CD14-positive monocyte (primary cell): Measurements from ENCODE around the gene TSHZ2. TPM values are rescaled to one million over a fixed set of nuclear protein-coding genes. Genes with fewer than 3 reads are reported as not detected.

ENCODE experiments used
- DNase-seq, 3 donors: peaks; one replicate each; pipeline ENCODE4 v3.0.0-alpha.2; 2011 to 2022
- H2AFZ ChIP-seq: 2 replicates; pipeline ENCODE4 v1.6.0; 2012; ENCODE audit warnings: mild to moderate bottlenecking, low read depth, low read length, inconsistent platforms; ENCODE audit not compliant: insufficient read depth, poor library complexity, severe bottlenecking
- H3K27ac ChIP-seq, 2 donors: 1 replicate in 1 of 2; 2 replicates in 1 of 2; pipeline ENCODE4 v1.5.1; 2012 to 2013; ENCODE audit warnings: low read length in 2 of 2, control low read depth in 1 of 2, inconsistent platforms in 1 of 2, low read depth in 1 of 2, mild to moderate bottlenecking in 1 of 2
- H3K27me3 ChIP-seq, 2 donors: one replicate each; pipeline versions ENCODE4 v1.6.0 to v1.6.1; 2011 to 2013; ENCODE audit warnings: low read length in 2 of 2; ENCODE audit not compliant: control insufficient read depth in 2 of 2, insufficient read depth in 2 of 2
- H3K36me3 ChIP-seq, 2 donors: replicated peaks in 1 of 2; 1 replicate in 1 of 2; 2 replicates in 1 of 2; pipeline versions ENCODE4 v1.5.1 to v1.6.1; 2012 to 2013; ENCODE audit warnings: low read length in 2 of 2, control low read depth in 1 of 2, inconsistent platforms in 1 of 2, mild to moderate bottlenecking in 1 of 2; ENCODE audit not compliant: insufficient read depth in 2 of 2, control insufficient read depth in 1 of 2
- H3K4me1 ChIP-seq, 2 donors: 1 replicate in 1 of 2; 2 replicates in 1 of 2; pipeline versions ENCODE4 v1.5.1 to v1.6.1; 2012 to 2013; ENCODE audit warnings: low read length in 2 of 2, control low read depth in 1 of 2, inconsistent platforms in 1 of 2, mild to moderate bottlenecking in 1 of 2, moderate library complexity in 1 of 2; ENCODE audit not compliant: insufficient read depth in 2 of 2, control insufficient read depth in 1 of 2
- H3K4me2 ChIP-seq: replicated peaks from 2 replicates; pipeline ENCODE3; 2012; ENCODE audit warnings: low read length, moderate library complexity, mild to moderate bottlenecking; ENCODE audit not compliant: poor library complexity, severe bottlenecking; ENCODE audit errors: extremely low read depth
- H3K4me3 ChIP-seq, 3 experiments: fragments of 200-600 bp in 1 of 3; sonication (generic) in 1 of 3; replicated peaks in 1 of 3; 1 replicate in 2 of 3; 2 replicates in 1 of 3; pipeline ENCODE4 v1.5.1; 2011 to 2013; ENCODE audit warnings: low read length in 3 of 3, mild to moderate bottlenecking in 3 of 3, control low read depth in 2 of 3, low read depth in 2 of 3, inconsistent platforms in 1 of 3, moderate library complexity in 1 of 3
- H3K79me2 ChIP-seq: 2 replicates; pipeline ENCODE4 v1.6.0; 2012; ENCODE audit warnings: mild to moderate bottlenecking, control low read depth, inconsistent platforms, low read length, moderate library complexity; ENCODE audit not compliant: insufficient read depth
- H3K9ac ChIP-seq: 2 replicates; pipeline ENCODE4 v1.6.0; 2017; ENCODE audit warnings: low read length, mild to moderate bottlenecking; ENCODE audit not compliant: insufficient read depth, poor library complexity, severe bottlenecking
- H3K9me3 ChIP-seq, 2 donors: replicated peaks in 1 of 2; 1 replicate in 1 of 2; 2 replicates in 1 of 2; pipeline versions ENCODE4 v1.5.1 to v1.6.1; 2012 to 2013; ENCODE audit warnings: low read length in 2 of 2, control low read depth in 1 of 2; ENCODE audit not compliant: control insufficient read depth in 1 of 2, insufficient read depth in 1 of 2
- H4K20me1 ChIP-seq: 2 replicates; pipeline ENCODE4 v1.6.0; 2012; ENCODE audit warnings: mild to moderate bottlenecking, low read length, control low read depth, moderate library complexity; ENCODE audit not compliant: insufficient read depth
- H3K27ac Mint-ChIP-seq, 7 donors: one replicate each; pipeline ENCODE4 v1.8.0; 2020; ENCODE audit warnings: mild to moderate bottlenecking in 7 of 7, mixed read lengths in 7 of 7, moderate library complexity in 6 of 7, inconsistent platforms in 2 of 7
- H3K27me3 Mint-ChIP-seq, 3 donors: one replicate each; pipeline ENCODE4 v1.8.0; 2021 to 2022; ENCODE audit warnings: low read depth in 3 of 3, mild to moderate bottlenecking in 3 of 3, mixed read lengths in 3 of 3, moderate library complexity in 3 of 3, inconsistent platforms in 1 of 3
- H3K36me3 Mint-ChIP-seq, 2 donors: one replicate each; pipeline ENCODE4 v1.8.0; 2020; ENCODE audit warnings: mixed read lengths in 2 of 2, inconsistent platforms in 1 of 2, mild to moderate bottlenecking in 1 of 2
- H3K4me1 Mint-ChIP-seq: one replicate; pipeline ENCODE4 v1.8.0; 2020; ENCODE audit warnings: mild to moderate bottlenecking, mixed read lengths
- H3K4me3 Mint-ChIP-seq, 2 donors: one replicate each; pipeline ENCODE4 v1.8.0; 2020; ENCODE audit warnings: mild to moderate bottlenecking in 2 of 2, mixed read lengths in 2 of 2, moderate library complexity in 1 of 2
- H3K9me3 Mint-ChIP-seq, 7 donors: one replicate each; pipeline ENCODE4 v1.8.0; 2020 to 2022; ENCODE audit warnings: mixed read lengths in 7 of 7, mild to moderate bottlenecking in 6 of 7, moderate library complexity in 6 of 7, inconsistent platforms in 2 of 7
- WGBS: methylation state at CpG from one replicate; pipeline ENCODE4 v1.1.5; 2013; ENCODE audit warnings: missing lambda C conversion rate; ENCODE audit not compliant: insufficient coverage; 5-methylcytosine and 5-hydroxymethylcytosine counted together
- intact Hi-C, 2 donors: fragments of 100-400 bp; cut with micrococcal nuclease; formaldehyde crosslinking; loops; one replicate each; pipeline versions ENCODE4 v1.15.0 to v1.15.1; 2023
- polyA plus RNA-seq, 3 donors: library from polyadenylated mRNA; depleted of rRNA in 1 of 3; unstranded in 2 of 3; stranded (reverse) in 1 of 3; fragments of 300-500 nt in 2 of 3; fragments of >200 nt in 1 of 3; fragmentation: Illumina TruSeq in 2 of 3; gene quantifications; 1 replicate in 2 of 3; 2 replicates in 1 of 3; pipeline ENCODE4 v1.2.3, GENCODE V29; 2012 to 2021
- TF ChIP-seq, protein P1 (sequence below): fragments of 200-600 bp; IDR thresholded peaks from one replicate; pipeline ENCODE4 v1.8.0; 2022; ENCODE audit warnings: antibody characterized with exemption, mild to moderate bottlenecking

TSHZ2 gene
- polyA plus RNA-seq, 3 donors = not detected

DNA sequence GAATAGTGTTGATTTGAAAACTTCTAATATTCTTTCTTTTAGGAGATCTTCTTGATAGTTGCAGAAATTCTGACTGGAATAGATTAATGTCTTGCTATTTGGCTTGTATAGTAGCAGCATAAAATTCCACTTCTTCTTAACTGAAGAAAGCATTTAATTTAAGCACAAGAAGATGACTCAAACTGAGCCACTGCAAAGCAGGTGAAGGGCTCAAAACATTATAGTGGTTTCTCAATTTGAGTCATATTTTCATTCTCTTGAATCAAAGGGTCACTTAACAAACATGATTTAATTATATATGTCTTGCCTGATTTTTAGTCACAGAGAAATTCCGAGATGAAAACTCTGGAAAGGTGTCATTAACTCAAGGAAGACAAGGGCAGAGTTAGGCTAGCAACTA lies 382.2 kb downstream of the TSHZ2 start:
- H4K20me1 ChIP-seq = no peaks in the 10 kb centered on the region
- H3K4me3 ChIP-seq = no peak overlapping the region
- Mint-ChIP-seq H3K4me1 (no peaks in the 10 kb centered on the region), H3K36me3 (no peaks in the 10 kb centered on the region), H3K4me3 (no peak overlapping the region), H3K27ac (no peak overlapping the region), H3K27me3 (no peaks in the 10 kb centered on the region), H3K9me3 (peaks cover 3 to 8% (median 4%) of the 10 kb centered on the region in 7 donors)
- intact Hi-C loops = no loop called here
- TF ChIP-seq, protein P1, sequence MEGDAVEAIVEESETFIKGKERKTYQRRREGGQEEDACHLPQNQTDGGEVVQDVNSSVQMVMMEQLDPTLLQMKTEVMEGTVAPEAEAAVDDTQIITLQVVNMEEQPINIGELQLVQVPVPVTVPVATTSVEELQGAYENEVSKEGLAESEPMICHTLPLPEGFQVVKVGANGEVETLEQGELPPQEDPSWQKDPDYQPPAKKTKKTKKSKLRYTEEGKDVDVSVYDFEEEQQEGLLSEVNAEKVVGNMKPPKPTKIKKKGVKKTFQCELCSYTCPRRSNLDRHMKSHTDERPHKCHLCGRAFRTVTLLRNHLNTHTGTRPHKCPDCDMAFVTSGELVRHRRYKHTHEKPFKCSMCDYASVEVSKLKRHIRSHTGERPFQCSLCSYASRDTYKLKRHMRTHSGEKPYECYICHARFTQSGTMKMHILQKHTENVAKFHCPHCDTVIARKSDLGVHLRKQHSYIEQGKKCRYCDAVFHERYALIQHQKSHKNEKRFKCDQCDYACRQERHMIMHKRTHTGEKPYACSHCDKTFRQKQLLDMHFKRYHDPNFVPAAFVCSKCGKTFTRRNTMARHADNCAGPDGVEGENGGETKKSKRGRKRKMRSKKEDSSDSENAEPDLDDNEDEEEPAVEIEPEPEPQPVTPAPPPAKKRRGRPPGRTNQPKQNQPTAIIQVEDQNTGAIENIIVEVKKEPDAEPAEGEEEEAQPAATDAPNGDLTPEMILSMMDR = no peak
- H3K9me3 ChIP-seq = peaks cover 3 to 12% of the 10 kb centered on the region in 2 donors
- H3K4me2 ChIP-seq = no peak overlapping the region
- no peaks in the 10 kb centered on the region for H3K4me1 ChIP-seq
- DNase-seq = no peak
- no peaks in the 10 kb centered on the region for H3K27me3 ChIP-seq
- H2AFZ ChIP-seq = no peak overlapping the region
- no peak overlapping the region for H3K9ac ChIP-seq
- WGBS = no CpG with 5 or more reads among the region's 1 CpG
- no peaks in the 10 kb centered on the region for H3K36me3 ChIP-seq
- H3K27ac ChIP-seq = no peak overlapping the region
- H3K79me2 ChIP-seq = no peaks in the 10 kb centered on the region

- no peaks in the 10 kb centered on the region for H3K4me1 ChIP-seq
- no peaks in the 10 kb centered on the region for H3K27me3 Mint-ChIP-seq
- 60% methylated on average over 1 of the region's 2 CpGs for WGBS
- H3K9me3 ChIP-seq = peaks cover 3 to 12% of the 10 kb centered on the region in 2 donors
- H3K4me2 ChIP-seq = no peak overlapping the region
- intact Hi-C loops = no loop called here
- no peaks in the 10 kb centered on the region for H3K27me3 ChIP-seq
- no peaks in the 10 kb centered on the region for H3K36me3 ChIP-seq
- no peak overlapping the region for H3K4me3 Mint-ChIP-seq
- H4K20me1 ChIP-seq = no peaks in the 10 kb centered on the region
- peaks cover 2 to 8% (median 4%) of the 10 kb centered on the region in 7 donors for H3K9me3 Mint-ChIP-seq
- H3K4me3 ChIP-seq = no peak overlapping the region
- DNase-seq = no peak
- H3K27ac Mint-ChIP-seq = no peak overlapping the region
- no peaks in the 10 kb centered on the region for H3K4me1 Mint-ChIP-seq
- no peaks in the 10 kb centered on the region for H3K36me3 Mint-ChIP-seq
- H2AFZ ChIP-seq = no peak overlapping the region
- no peaks in the 10 kb centered on the region for H3K79me2 ChIP-seq
- TF ChIP-seq, protein P1 = no peak
- no peak overlapping the region for H3K27ac ChIP-seq
- no peak overlapping the region for H3K9ac ChIP-seq
Measured at GRCh38 chr20:53355790-53356189, 383.6 kb downstream of the TSHZ2 start.
